HEK293 (cell line): ENCODE measurements around the gene FZD1.

Source experiments
- ZNF510 ChIP-seq: fragments of 450-650 bp; formaldehyde crosslinking; IDR thresholded peaks from 2 replicates; pipeline ENCODE4 v1.5.1; 2018; ENCODE audit warnings: mild to moderate bottlenecking, missing genetic modification characterization, missing biosample characterization; ENCODE audit not compliant: insufficient replicate concordance
- TF ChIP-seq, protein P1 (sequence below): fragments of 450-650 bp; formaldehyde crosslinking; IDR thresholded peaks from 2 replicates; pipeline ENCODE4 v1.5.1; 2016; ENCODE audit warnings: missing biosample characterization, missing genetic modification characterization

DNA sequence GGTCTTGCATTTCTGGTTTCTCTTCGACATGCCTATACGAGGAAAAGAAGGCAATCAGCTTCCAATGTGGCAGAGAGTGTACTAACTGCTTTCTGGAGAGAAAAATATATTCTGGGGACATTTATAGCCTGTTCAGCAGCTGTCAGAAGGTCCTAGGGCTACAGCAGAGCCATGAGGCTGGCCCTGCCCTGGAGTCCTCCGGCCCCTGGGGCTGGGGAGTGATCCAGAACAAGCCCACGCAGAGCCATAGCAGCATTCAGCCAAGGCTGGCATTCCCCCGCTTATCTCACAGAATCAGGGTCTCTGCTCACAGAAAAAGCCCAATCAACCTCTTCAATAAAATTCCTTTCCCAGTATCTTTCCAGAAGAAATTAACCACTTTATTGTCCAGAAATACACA is 48.9 kb downstream of the FZD1 start:
- TF ChIP-seq ZNF510 (tag by site-specific recombination), result no peak
- TF ChIP-seq, protein P1, sequence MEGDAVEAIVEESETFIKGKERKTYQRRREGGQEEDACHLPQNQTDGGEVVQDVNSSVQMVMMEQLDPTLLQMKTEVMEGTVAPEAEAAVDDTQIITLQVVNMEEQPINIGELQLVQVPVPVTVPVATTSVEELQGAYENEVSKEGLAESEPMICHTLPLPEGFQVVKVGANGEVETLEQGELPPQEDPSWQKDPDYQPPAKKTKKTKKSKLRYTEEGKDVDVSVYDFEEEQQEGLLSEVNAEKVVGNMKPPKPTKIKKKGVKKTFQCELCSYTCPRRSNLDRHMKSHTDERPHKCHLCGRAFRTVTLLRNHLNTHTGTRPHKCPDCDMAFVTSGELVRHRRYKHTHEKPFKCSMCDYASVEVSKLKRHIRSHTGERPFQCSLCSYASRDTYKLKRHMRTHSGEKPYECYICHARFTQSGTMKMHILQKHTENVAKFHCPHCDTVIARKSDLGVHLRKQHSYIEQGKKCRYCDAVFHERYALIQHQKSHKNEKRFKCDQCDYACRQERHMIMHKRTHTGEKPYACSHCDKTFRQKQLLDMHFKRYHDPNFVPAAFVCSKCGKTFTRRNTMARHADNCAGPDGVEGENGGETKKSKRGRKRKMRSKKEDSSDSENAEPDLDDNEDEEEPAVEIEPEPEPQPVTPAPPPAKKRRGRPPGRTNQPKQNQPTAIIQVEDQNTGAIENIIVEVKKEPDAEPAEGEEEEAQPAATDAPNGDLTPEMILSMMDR (tag by site-specific recombination), result no peak
